Motor neuron (in vitro differentiated cells): ENCODE data around the gene ADAP1. TPM values are rescaled to one million over a fixed set of nuclear protein-coding genes. Genes with fewer than 3 reads are reported as not detected.

ENCODE experiments used
- ATAC-seq, 8 experiments: fragments of 200-7000 bp; cut with Tn5 transposase; replicated peaks in 6 of 8; 2 replicates each; pipeline ENCODE4 v1.8.0; 2021; ENCODE audit warnings: mild to moderate bottlenecking in 8 of 8, moderate library complexity in 8 of 8
- H3K27ac ChIP-seq, 2 donors: fragments of 250-450 bp; sonication (Bioruptor Pico); 2 replicates each; pipeline ENCODE4 v1.9.0; 2021; ENCODE audit warnings: antibody characterized with exemption in 2 of 2, mild to moderate bottlenecking in 2 of 2, moderate library complexity in 1 of 2
- H3K4me1 ChIP-seq, 2 donors: fragments of 250-450 bp; sonication (Bioruptor Pico); replicated peaks in 1 of 2; 2 replicates each; pipeline ENCODE4 v1.6.1; 2021; ENCODE audit warnings: antibody characterized with exemption in 2 of 2, mild to moderate bottlenecking in 2 of 2, moderate library complexity in 1 of 2
- H3K4me3 ChIP-seq, 5 donors: fragments of 250-450 bp; sonication (Bioruptor Pico); 2 replicates each; pipeline ENCODE4 v1.9.0; 2021; ENCODE audit warnings: antibody characterized with exemption in 5 of 5, mild to moderate bottlenecking in 5 of 5, moderate library complexity in 4 of 5
- WGBS, 10 experiments: fragments of 450-650 bp; shearing (Covaris generic); methylation state at CpG; one replicate each; pipeline ENCODE4 v1.0.0; 2022; 5-methylcytosine and 5-hydroxymethylcytosine counted together
- in situ Hi-C, 9 experiments: fragments of 400-800 bp; cut with MboI; loops; one replicate each; pipeline ENCODE4 v1.15.0; 2021; ENCODE audit warnings: low sequenced_read_pairs in 9 of 9, low pct_unique_long_range_greater_than_20kb in 2 of 9; ENCODE audit not compliant: unreplicated experiment in 9 of 9
- total RNA-seq, 8 experiments: library from RNA; unstranded; fragments of 300-600 nt; gene quantifications; 2 replicates each; pipeline versions ENCODE4 v1.2.3 to v1.2.4, GENCODE V29; 2022

The ADAP1 gene
- total RNA-seq, 8 experiments from 2014 or later, result 1.3 to 24.2 (median 3.7) TPM

GRCh38 chr7:985915-986741 lies 31.6 kb upstream of the ADAP1 start:
- 40 to 80% (median 59%) methylated on average over 4 to 10 of the region's 41 CpGs; no CpG with 5 or more reads in 6 of the 10 experiments for WGBS, 10 experiments
- H3K27ac ChIP-seq, result no peak overlapping the region
- H3K4me3 ChIP-seq, result no peak overlapping the region
- peaks cover 11 to 16% of the 10 kb centered on the region in 2 donors for H3K4me1 ChIP-seq
- peak in 6 of 8 experiments; percentile 3 to 17 (median 8) for ATAC-seq
- in situ Hi-C loops, result loop anchor here in 2 of 9 experiments (25.0 kb wide), 1 partner anchor 176 kb away; the partner anchor contains the start of gene ZFAND2A (in 2 of the 2)

GRCh38 chr7:985127-985416 lies 30.6 kb upstream of the ADAP1 start:
- H3K4me1 ChIP-seq, result peaks cover 11 to 16% of the 10 kb centered on the region in 2 donors
- H3K27ac ChIP-seq, result no peak overlapping the region
- ATAC-seq, result no peak
- 87% methylated on average over 11 of the region's 16 CpGs; no CpG with 5 or more reads in 9 of the 10 experiments for WGBS, 10 experiments
- in situ Hi-C loops, result loop anchor here in 2 of 9 experiments (25.0 kb wide), 1 partner anchor 177 kb away; the partner anchor contains the start of gene ZFAND2A (in 2 of the 2)
- H3K4me3 ChIP-seq, result no peak overlapping the region

GRCh38 chr7:984361-985126 lies 30.1 kb upstream of the ADAP1 start:
- Histone ChIP-seq H3K4me3 (no peak overlapping the region), H3K27ac (no peak overlapping the region), H3K4me1 (peaks cover 11 to 16% of the 10 kb centered on the region in 2 donors)
- no peak for ATAC-seq
- WGBS, 10 experiments, result 90% methylated on average over 3 of the region's 39 CpGs; no CpG with 5 or more reads in 9 of the 10 experiments
- in situ Hi-C loops, result loop anchor here in 2 of 9 experiments (25.0 kb wide), 1 partner anchor 178 kb away; the partner anchor contains the start of gene ZFAND2A (in 2 of the 2)

- no peak for ATAC-seq
- in situ Hi-C loops, result loop anchor here in 2 of 9 experiments (25.0 kb wide), 1 partner anchor 179 kb away; the partner anchor contains the start of gene ZFAND2A (in 2 of the 2)
- H3K4me1 ChIP-seq, result peaks cover 10 to 17% of the 10 kb centered on the region in 2 donors
- H3K4me3 ChIP-seq, result no peak overlapping the region
- 90 to 100% (median 100%) methylated on average over 1 to 6 of the region's 20 CpGs; no CpG with 5 or more reads in 7 of the 10 experiments for WGBS, 10 experiments
- no peak overlapping the region for H3K27ac ChIP-seq
Observed at GRCh38 chr7:983616-984071, 29.2 kb upstream of the ADAP1 start.

GRCh38 chr7:983004-983615 lies 28.6 kb upstream of the ADAP1 start, which contains the start of gene CYP2W1:
TSS of gene CYP2W1 (plus strand) at chr7:983181. CDS start at chr7:983212, 31 bp downstream.
- in situ Hi-C loops, result loop anchor here in 2 of 9 experiments (25.0 kb wide), 1 partner anchor 179 kb away; the partner anchor contains the start of gene ZFAND2A (in 2 of the 2)
- H3K4me3 ChIP-seq, result no peak within 1 kb of the TSS
- ATAC-seq, result peak in 5 of 8 experiments; percentile 7 to 24 (median 13)
- H3K27ac ChIP-seq, result peak within 1 kb of the TSS in 1 of 2 donors; percentile 44
- H3K4me1 ChIP-seq, result peaks cover 8 to 18% of the 10 kb centered on the region in 2 donors
- WGBS, 10 experiments, result 12 to 100% methylated on average over 2 to 5 of the region's 34 CpGs; no CpG with 5 or more reads in 8 of the 10 experiments

- no peak overlapping the region for H3K4me3 ChIP-seq
- peaks cover 13 to 22% of the 10 kb centered on the region in 2 donors for H3K4me1 ChIP-seq
- in situ Hi-C loops, result loop anchor here in 2 of 9 experiments (25.0 kb wide), 1 partner anchor 180 kb away; the partner anchor contains the start of gene ZFAND2A (in 2 of the 2)
- no CpG with 5 or more reads among the region's 10 CpGs for WGBS, 10 experiments
- ATAC-seq, result peak in 4 of 8 experiments; percentile 1 to 19 (median 4)
- peak overlapping the region in 1 of 2 donors; percentile 44 for H3K27ac ChIP-seq
Observed at GRCh38 chr7:982511-983003, 28.1 kb upstream of the ADAP1 start.

- no peak for ATAC-seq
- Histone ChIP-seq H3K4me1 (peaks cover 19 to 28% of the 10 kb centered on the region in 2 donors), H3K4me3 (no peak overlapping the region), H3K27ac (peak overlapping the region in 1 of 2 donors; percentile 44)
- in situ Hi-C loops, result loop anchor here in 2 of 9 experiments (25.0 kb wide), 1 partner anchor 180 kb away; the partner anchor contains the start of gene ZFAND2A (in 2 of the 2)
- WGBS, 10 experiments, result 60 to 100% (median 84%) methylated on average over 1 to 7 of the region's 19 CpGs; no CpG with 5 or more reads in 4 of the 10 experiments
Observed at GRCh38 chr7:981793-982510, 27.5 kb upstream of the ADAP1 start.

- H3K4me1 ChIP-seq, result peaks cover 27 to 43% of the 10 kb centered on the region in 2 donors
- ATAC-seq, result peak in 2 of 8 experiments; percentile 4 to 64
- in situ Hi-C loops, result loop anchor here in 2 of 9 experiments (25.0 kb wide), 1 partner anchor 182 kb away; the partner anchor contains the start of gene ZFAND2A (in 2 of the 2)
- no peak overlapping the region for H3K4me3 ChIP-seq
- 56 to 100% (median 83%) methylated on average over 1 to 12 of the region's 15 CpGs; no CpG with 5 or more reads in 5 of the 10 experiments for WGBS, 10 experiments
- no peak overlapping the region for H3K27ac ChIP-seq
Observed at GRCh38 chr7:979886-980571, 25.5 kb upstream of the ADAP1 start.

GRCh38 chr7:979151-979550 lies 24.7 kb upstream of the ADAP1 start:
- Histone ChIP-seq H3K4me1 (peaks cover 30 to 44% of the 10 kb centered on the region in 2 donors), H3K4me3 (no peak overlapping the region), H3K27ac (no peak overlapping the region)
- WGBS, 10 experiments, result 40 to 100% (median 84%) methylated on average over 1 to 12 of the region's 16 CpGs; no CpG with 5 or more reads in 2 of the 10 experiments
- no peak for ATAC-seq
- in situ Hi-C loops, result loop anchor here in 2 of 9 experiments (25.0 kb wide), 1 partner anchor 183 kb away; the partner anchor contains the start of gene ZFAND2A (in 2 of the 2)

GRCh38 chr7:978416-979091 lies 24.1 kb upstream of the ADAP1 start:
- no peak for ATAC-seq

More at GRCh38 chr7:978416-979091, 24.1 kb upstream of the ADAP1 start:
- in situ Hi-C loops, result loop anchor here in 2 of 9 experiments (25.0 kb wide), 1 partner anchor 184 kb away; the partner anchor contains the start of gene ZFAND2A (in 2 of the 2)
- Histone ChIP-seq H3K27ac (peak overlapping the region in 1 of 2 donors; percentile 90), H3K4me3 (no peak overlapping the region), H3K4me1 (peaks cover 36 to 50% of the 10 kb centered on the region in 2 donors)
- WGBS, 10 experiments, result 62 to 94% (median 75%) methylated on average over 1 to 16 of the region's 24 CpGs; no CpG with 5 or more reads in 4 of the 10 experiments
